Activated CD4-positive, CD25-positive, alpha-beta regulatory T cell treated with anti-CD3 and anti-CD28 coated beads, Interleukin-2, amount 50 U/mL, for 72 hours (primary cell): Measurements from ENCODE around the gene PTPA.

Experiments used
- DNase-seq: peaks from one replicate; pipeline ENCODE4 v3.0.0; 2021

The PTPA gene

GRCh38 chr9:129138476-129139232 lies 27.4 kb downstream of the PTPA start:
- no peak for DNase-seq

DNA sequence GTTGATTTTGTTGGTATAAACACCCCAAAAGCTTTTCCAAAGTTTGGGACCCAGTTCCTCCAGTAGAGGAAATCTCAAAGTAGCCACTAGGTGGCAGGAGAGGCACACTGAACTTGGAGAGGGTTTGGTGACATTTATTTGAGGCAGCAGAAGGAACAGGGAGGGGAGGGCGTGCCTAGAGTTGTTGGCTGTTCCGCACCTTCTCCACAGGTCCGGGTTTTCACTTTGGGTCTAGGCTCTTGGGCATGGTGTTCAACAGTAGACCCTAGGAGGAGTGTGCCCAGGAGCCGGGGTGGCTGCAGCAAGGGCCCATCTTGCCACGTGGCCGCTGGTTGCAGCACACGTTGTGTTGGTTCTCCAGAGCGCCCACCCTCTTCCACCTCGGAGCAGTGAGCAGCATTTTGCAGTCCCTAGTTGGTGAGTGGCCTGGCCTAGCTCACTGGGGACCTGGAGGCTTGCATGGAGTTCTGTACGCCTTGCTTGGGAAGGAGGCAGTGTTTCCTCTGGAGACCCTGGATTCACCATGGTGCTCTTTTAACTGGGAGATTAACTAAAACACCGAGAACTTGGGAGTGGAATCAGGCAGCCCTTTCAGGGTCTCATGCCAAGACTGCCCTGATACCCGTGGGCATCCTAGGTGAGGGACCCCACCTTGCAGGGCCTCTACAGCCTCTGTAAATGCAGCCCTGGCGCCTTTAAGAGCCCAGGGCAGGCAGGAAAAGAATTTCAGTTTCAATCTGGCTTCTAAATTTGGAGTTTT lies 28.2 kb downstream of the PTPA start:
- peak; percentile 63 for DNase-seq

GRCh38 chr9:129139993-129140396 lies 28.8 kb downstream of the PTPA start:
- peak; percentile 70 for DNase-seq

DNA sequence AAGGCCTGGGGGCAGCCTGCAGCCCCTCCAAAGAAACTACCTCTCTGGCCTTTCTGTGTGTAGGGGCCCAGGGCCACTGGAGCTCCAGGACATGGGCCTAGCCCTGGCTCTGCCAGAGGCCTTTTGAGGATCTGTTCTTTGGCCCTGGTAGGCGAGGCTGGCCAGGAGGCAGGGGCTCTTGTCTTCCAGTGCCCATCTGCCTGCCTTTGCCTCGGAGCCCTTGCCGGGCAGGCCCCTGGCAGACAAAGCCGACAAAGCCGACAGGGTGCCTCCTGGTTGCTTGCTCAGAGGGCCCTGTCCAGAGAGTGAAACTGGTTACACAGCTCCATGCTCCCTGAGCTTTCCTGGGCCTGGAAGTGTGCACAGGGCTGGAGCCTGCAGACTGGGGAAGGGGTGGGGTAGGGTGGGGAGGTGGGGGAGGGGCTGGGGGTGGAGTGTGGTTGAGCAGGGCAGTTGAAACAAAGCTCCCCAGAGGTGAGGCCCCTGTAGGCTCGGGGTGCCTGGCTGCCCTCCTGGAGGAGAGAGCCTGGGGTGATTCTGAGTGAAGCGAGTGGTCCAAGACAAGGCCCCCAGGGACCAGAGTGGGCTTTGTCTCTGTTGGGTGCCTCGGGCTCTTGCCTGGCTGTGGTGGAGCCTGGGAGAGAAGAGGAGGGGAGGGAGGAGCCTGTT lies 29.3 kb downstream of the PTPA start:
- DNase-seq: no peak

- DNase-seq: no peak
Observed at GRCh38 chr9:129141066-129142041, 30.1 kb downstream of the PTPA start.

DNA sequence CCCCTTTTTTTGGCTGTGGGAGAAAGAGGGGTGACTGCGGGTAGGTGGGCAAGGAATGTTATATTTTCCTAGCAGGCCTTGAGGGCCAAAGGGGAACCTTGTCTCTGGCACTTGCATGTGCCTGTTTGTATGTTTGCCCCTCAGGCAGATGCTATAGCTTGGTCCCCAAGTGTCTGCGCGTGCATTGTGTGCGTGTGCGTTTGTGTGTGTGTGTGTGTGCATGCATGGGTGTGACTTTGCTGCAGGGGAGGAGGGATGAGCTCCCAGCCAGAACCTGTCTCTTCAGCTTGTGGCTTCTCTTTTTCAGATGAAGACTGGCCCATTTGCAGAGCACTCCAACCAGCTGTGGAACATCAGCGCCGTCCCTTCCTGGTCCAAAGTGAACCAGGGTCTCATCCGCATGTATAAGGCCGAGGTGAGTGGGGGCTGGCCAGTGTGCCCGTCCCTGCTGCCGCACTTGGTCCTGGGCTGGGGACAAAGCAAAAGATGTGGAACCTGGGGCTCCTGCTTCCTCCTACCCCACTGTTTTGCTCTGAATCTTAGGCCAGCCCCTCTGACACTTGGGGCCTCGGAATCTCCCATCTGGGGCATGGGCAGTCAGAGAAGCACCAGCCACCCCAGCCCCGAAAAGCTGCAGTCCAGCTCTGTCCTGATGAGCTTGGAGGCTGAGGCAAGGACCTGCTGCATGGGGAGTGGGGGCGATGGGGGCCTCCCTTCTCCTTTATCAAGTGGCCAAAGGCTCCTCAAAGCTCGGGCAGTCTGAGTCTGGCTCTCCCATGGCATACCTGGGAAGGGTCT lies 31.1 kb downstream of the PTPA start:
- no peak for DNase-seq

DNA sequence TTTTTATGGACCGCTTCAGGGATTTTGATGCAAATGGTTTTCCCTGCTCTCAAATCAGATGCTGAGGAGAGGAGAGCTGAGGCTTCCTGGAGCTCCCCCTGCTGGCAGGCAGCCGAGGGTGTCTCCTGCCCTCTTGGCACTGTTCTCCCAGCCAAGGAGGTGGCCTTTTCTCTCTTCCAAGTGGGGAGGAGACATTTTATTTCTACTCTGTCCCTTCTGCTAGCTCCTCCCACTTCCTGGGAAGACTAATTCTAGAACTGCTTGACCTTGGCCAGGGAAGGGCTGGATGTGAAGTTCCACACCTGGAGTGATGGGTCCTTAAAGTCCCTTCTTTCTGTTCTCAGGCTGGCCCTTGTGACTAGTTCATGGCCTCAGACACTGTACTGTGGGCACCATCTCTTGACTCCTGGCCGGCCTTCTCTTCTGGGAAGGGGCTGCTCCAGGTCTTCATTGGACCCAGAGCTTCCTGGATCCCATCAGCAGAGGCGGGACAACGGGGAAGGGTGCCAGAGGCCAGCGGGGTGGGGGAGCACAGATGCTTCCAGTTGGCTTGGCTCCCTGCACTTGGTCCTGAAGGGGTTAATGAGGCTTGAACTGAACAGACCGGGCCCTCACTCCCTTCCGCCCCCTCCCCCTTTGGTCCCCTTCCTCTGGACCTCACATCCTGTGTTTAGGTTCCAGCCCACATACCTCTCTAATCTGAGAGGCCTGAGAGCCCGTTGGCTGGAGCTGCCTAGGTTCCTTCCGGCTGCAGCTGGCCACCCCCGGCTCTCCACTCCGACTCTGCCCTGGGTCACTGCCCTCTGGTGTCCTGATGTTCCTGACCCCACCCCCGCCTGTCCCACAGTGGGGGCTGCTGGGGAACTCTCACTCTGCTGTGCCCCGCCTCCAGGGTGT lies 32.1 kb downstream of the PTPA start:
- DNase-seq: peak; percentile 73

GRCh38 chr9:129145316-129145715 lies 34.1 kb downstream of the PTPA start:
- DNase-seq: no peak

- DNase-seq: no peak
Observed at GRCh38 chr9:129145841-129146292, 34.7 kb downstream of the PTPA start.

DNA sequence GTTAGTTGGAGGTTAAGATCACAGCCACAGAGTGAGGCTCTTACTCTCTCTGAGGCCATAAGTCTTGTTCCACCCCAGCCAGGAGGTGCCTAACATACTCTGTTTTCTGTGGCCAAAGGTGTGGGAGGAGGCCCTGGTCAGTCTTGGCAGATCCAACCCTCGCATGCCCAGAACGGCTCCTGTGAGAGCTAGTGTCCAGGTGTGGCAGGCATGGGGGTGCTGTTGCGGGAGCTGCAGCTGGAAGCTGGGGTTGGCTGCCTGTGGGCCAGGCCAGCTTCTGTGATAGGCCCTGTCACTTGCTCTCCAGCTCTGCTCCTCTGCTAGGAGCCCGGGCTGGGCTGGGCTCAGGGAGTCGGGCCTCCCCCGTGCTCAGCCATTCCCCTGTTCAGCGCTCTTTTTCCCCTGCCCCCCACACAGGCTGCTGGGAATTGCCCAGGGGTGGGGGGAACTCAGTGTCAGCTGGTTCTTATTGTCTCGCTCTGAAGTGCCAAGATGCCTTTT lies 35.3 kb downstream of the PTPA start:
- DNase-seq: no peak

- DNase-seq: no peak
Observed at GRCh38 chr9:129148463-129149204, 37.4 kb downstream of the PTPA start.

- no peak for DNase-seq
Observed at GRCh38 chr9:129149442-129149841, 38.2 kb downstream of the PTPA start.

GRCh38 chr9:129150122-129150521 lies 38.9 kb downstream of the PTPA start:
- no peak for DNase-seq

GRCh38 chr9:129150672-129151211 lies 39.5 kb downstream of the PTPA start:
- no peak for DNase-seq

GRCh38 chr9:129151469-129151868 lies 40.3 kb downstream of the PTPA start:
- DNase-seq: no peak

- no peak for DNase-seq
Observed at GRCh38 chr9:129154866-129155477, 43.8 kb downstream of the PTPA start.

DNA sequence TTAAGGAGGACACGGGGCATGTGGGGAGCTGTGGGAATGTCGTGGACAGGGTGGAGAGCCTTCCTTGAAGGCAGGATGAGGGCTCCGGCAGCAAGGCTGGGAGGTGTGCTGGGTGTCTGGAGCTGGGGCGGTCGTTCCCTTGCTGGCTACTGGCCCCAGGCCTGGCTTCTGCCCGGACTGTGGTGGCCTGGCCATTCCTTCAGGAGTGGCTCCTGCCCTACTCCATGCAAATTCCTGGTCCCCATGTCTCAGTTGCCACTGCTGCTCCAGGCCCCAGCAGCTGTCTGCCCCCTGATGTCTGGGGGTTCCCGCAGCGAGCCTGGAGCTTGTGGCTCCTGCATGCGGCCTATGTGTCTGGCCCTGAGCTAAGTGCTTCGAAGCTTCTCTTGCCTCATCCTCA lies 44.9 kb downstream of the PTPA start:
- no peak for DNase-seq

DNA sequence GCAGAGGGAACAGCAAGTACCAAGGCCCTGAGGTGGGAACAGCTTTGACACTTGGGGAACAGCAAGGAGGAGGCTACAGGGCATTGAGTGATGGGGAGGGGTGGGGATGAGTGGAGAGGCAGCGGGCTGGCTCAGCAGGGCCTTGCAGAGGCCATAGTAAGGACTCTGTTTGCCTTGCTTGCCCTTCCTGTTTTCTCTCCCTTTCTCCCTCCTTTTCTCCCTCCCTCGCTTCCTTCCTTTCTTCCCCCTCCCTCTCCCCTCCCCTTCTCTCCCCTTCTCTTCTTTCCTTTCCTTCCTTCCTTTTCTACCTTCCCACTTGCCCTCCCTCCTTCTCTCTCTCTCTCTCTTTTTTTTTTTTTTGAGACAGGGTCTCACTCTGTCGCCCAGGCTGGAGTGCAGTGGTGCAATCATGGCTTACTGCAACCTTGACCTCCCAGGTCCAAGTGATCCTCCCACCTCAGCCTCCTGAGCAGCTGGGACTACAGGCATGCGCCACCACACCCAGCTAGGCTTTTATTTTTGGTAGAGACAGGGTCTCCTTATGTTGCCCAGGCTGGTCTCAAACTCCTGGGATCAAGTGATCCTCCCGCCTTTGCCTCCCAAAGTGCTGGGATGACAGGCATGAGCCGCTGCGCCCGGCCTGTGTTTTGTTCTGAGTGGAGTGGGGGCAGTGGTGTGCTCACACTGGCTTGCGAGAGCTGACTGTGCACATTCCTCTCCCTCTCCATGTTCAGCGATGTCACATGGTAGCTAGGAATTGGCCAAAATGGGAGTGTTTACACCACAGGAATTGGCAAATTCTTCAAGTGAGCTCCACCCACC lies 49.7 kb downstream of the PTPA start:
- DNase-seq: no peak
